OCI-LY3 (cell line): Measurements from ENCODE around the gene PAGE4.

Source experiments
- EZH2phosphoT487 ChIP-seq: fragments of 200-600 bp; shearing (Covaris generic); IDR thresholded peaks from 2 replicates; pipeline ENCODE4 v1.6.1; 2018; ENCODE audit warnings: antibody characterized with exemption, mixed run types, low read depth
- TF ChIP-seq, protein P1 (sequence below): fragments of 200-600, 300-600 bp; sonication (generic); IDR thresholded peaks from 2 replicates; pipeline ENCODE4 v1.5.1; 2014; ENCODE audit warnings: antibody characterized with exemption, low read length, low read depth

- TF ChIP-seq, protein P1, sequence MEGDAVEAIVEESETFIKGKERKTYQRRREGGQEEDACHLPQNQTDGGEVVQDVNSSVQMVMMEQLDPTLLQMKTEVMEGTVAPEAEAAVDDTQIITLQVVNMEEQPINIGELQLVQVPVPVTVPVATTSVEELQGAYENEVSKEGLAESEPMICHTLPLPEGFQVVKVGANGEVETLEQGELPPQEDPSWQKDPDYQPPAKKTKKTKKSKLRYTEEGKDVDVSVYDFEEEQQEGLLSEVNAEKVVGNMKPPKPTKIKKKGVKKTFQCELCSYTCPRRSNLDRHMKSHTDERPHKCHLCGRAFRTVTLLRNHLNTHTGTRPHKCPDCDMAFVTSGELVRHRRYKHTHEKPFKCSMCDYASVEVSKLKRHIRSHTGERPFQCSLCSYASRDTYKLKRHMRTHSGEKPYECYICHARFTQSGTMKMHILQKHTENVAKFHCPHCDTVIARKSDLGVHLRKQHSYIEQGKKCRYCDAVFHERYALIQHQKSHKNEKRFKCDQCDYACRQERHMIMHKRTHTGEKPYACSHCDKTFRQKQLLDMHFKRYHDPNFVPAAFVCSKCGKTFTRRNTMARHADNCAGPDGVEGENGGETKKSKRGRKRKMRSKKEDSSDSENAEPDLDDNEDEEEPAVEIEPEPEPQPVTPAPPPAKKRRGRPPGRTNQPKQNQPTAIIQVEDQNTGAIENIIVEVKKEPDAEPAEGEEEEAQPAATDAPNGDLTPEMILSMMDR = no peak
- no peak for TF ChIP-seq EZH2phosphoT487
Measured at GRCh38 chrX:49846522-49846921, 17.4 kb downstream of the PAGE4 start.
